GM20431 (cell line): ENCODE results near the gene CHRNB1.

Source experiments
- in situ Hi-C: fragments of 300-500 bp; cut with MseI, MboI; formaldehyde crosslinking; loops from one replicate; pipeline ENCODE4 v1.15.0; 2020; ENCODE audit warnings: low sequenced_read_pairs; ENCODE audit not compliant: unreplicated experiment

The CHRNB1 gene

GRCh38 chr17:7444682-7445618 is at the start of gene CHRNB1:
TSS of gene CHRNB1 (plus strand) at chr17:7445061. CDS start at chr17:7445128, 67 bp downstream.
- in situ Hi-C loops: no loop called here

GRCh38 chr17:7396147-7396546 is 48.7 kb upstream of the CHRNB1 start:
- in situ Hi-C loops: no loop called here

- in situ Hi-C loops: no loop called here
Measured at GRCh38 chr17:7398612-7399011, 46.2 kb upstream of the CHRNB1 start.

GRCh38 chr17:7403043-7403726 is 41.7 kb upstream of the CHRNB1 start:
- in situ Hi-C loops: no loop called here

GRCh38 chr17:7403727-7403976 is 41.2 kb upstream of the CHRNB1 start:
- in situ Hi-C loops: no loop called here

- in situ Hi-C loops: no loop called here
Measured at GRCh38 chr17:7403977-7404736, 40.7 kb upstream of the CHRNB1 start, which contains the start of gene TMEM256. TSS of gene TMEM256 (minus strand) at chr17:7404097. CDS start at chr17:7404084, 13 bp downstream.

GRCh38 chr17:7404737-7405349 is 40.0 kb upstream of the CHRNB1 start:
- in situ Hi-C loops: no loop called here

GRCh38 chr17:7405350-7406234 is 39.3 kb upstream of the CHRNB1 start:
- in situ Hi-C loops: no loop called here

- in situ Hi-C loops: no loop called here
Measured at GRCh38 chr17:7406235-7406825, 38.5 kb upstream of the CHRNB1 start.

GRCh38 chr17:7407082-7407481 is 37.8 kb upstream of the CHRNB1 start:
- in situ Hi-C loops: no loop called here

GRCh38 chr17:7407485-7408251 is 37.2 kb upstream of the CHRNB1 start, which contains the start of gene NLGN2:
TSS of gene NLGN2 (plus strand) at chr17:7407845. CDS start at chr17:7408256, 411 bp downstream.
- in situ Hi-C loops: no loop called here

GRCh38 chr17:7408252-7408727 is 36.6 kb upstream of the CHRNB1 start:
- in situ Hi-C loops: no loop called here

GRCh38 chr17:7408863-7409262 is 36.0 kb upstream of the CHRNB1 start:
- in situ Hi-C loops: no loop called here

- in situ Hi-C loops: no loop called here
Measured at GRCh38 chr17:7409716-7410115, 35.1 kb upstream of the CHRNB1 start.

GRCh38 chr17:7410634-7411426 is 34.0 kb upstream of the CHRNB1 start:
- in situ Hi-C loops: no loop called here

- in situ Hi-C loops: no loop called here
Measured at GRCh38 chr17:7411427-7411750, 33.5 kb upstream of the CHRNB1 start.

GRCh38 chr17:7413346-7413985 is 31.4 kb upstream of the CHRNB1 start:
- in situ Hi-C loops: no loop called here
